Stimulated activated CD4-positive, alpha-beta T cell treated with anti-CD3 and anti-CD28 coated beads, Interleukin-2, amount 100 ng/mL, for 24 hours (primary cell): ENCODE results near the gene PSMD1.
"Not testable (repeated sequence)": the region's sequence is repeated elsewhere in the genome, so short reads cannot be mapped to it uniquely, and the experiment has no call there.

Source experiments
- DNase-seq, 2 donors: peaks; one replicate each; pipeline ENCODE4 v3.0.0-alpha.2; 2020

The PSMD1 gene

GRCh38 chr2:231161252-231161839 is 104.7 kb downstream of the PSMD1 start:
- no peak for DNase-seq

- DNase-seq = no peak
These were observed 105.2 kb downstream of the PSMD1 start for GRCh38 chr2:231161877-231162329.

GRCh38 chr2:231163011-231163410 is 106.3 kb downstream of the PSMD1 start:
- DNase-seq = no peak

GRCh38 chr2:231163414-231164095 is 106.9 kb downstream of the PSMD1 start:
- DNase-seq = no peak

- DNase-seq = no peak
These were observed 111.2 kb downstream of the PSMD1 start for GRCh38 chr2:231167745-231168459.

GRCh38 chr2:231168460-231169139 is 111.9 kb downstream of the PSMD1 start:
- no peak for DNase-seq

- DNase-seq = no peak
These were observed 112.8 kb downstream of the PSMD1 start for GRCh38 chr2:231169488-231169887.

GRCh38 chr2:231170055-231170454 is 113.4 kb downstream of the PSMD1 start:
- DNase-seq = no peak

GRCh38 chr2:231172025-231172424 is 115.4 kb downstream of the PSMD1 start:
- no peak for DNase-seq

- DNase-seq = no peak
These were observed 117.6 kb downstream of the PSMD1 start for GRCh38 chr2:231174211-231174651.

GRCh38 chr2:231176066-231176465 is 119.4 kb downstream of the PSMD1 start:
- DNase-seq = no peak

- no peak for DNase-seq
These were observed 120.7 kb downstream of the PSMD1 start for GRCh38 chr2:231177156-231178025.

- not testable (repeated sequence) for DNase-seq
These were observed 122.1 kb downstream of the PSMD1 start for GRCh38 chr2:231178805-231179204.

GRCh38 chr2:231181860-231182512 is 125.3 kb downstream of the PSMD1 start:
- no peak for DNase-seq

- DNase-seq = peak in 1 of 2 donors; percentile 1
These were observed 125.8 kb downstream of the PSMD1 start for GRCh38 chr2:231182513-231182899.

- no peak for DNase-seq
These were observed 127.2 kb downstream of the PSMD1 start for GRCh38 chr2:231183851-231184250.

GRCh38 chr2:231184319-231184718 is 127.7 kb downstream of the PSMD1 start:
- DNase-seq = no peak

GRCh38 chr2:231185050-231185725 is 128.5 kb downstream of the PSMD1 start:
- DNase-seq = no peak

GRCh38 chr2:231185886-231186285 is 129.2 kb downstream of the PSMD1 start:
- no peak for DNase-seq

- no peak for DNase-seq
These were observed 129.7 kb downstream of the PSMD1 start for GRCh38 chr2:231186325-231186724.
